ENCODE measurements around the gene CHN2.

Gene CHN2

DNA sequence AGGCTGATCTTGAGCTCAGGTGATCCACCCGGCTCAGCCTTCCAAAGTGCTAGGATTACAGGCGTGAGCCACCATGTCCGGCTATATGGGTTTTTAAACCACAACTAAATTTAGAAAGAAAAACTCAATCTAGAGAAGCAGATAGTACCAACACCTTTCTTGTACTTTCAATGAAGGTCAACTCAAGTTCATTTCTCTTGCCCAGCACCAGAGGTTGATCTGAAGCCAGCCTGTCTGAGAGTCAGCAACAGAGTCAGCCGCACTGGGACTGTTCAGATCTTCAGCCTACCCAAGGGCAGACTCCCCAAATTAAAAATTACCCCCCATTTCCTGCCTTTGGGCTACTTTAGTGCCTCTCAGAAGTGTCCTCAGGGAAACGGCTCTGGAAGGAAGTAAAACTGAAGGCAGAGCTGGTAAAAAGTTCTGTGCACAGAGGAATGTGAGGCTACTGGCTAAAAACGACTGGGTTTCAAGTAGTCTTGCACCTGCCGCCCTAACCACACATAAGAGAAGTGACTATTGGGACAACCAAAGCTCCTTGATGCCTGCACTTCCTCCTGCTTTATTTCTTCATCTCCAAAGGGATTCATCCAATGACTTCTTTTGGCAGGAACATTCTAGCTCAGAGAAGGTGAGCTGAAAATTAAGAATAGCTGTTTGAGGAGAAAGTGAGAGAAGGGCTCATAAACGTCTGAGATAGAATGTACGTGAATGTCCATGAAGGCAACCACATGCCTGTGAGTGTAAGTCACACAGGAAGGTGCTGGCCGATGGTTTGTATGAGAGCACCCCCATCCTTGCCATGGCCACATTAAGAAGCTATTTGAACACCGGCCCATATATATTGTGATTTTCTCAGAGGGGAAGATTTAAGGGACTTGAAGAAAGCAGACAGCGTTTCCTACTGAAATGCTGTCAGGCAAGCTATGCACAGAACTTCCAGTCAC lies 226.7 kb downstream of the CHN2 start:
- Histone ChIP-seq H3K4me1 (no peaks in the 10 kb centered on the region), H3K4me3 (ENCODE audit: low read depth, low read length) (no peak overlapping the region), H3K9me3 (no peaks in the 10 kb centered on the region), H3K27me3 (no peaks in the 10 kb centered on the region; the same call in 1 of the 2 replicates), H3K36me3 (no peaks in the 10 kb centered on the region)
- DNase-seq: no peak
- TF ChIP-seq, protein P1, sequence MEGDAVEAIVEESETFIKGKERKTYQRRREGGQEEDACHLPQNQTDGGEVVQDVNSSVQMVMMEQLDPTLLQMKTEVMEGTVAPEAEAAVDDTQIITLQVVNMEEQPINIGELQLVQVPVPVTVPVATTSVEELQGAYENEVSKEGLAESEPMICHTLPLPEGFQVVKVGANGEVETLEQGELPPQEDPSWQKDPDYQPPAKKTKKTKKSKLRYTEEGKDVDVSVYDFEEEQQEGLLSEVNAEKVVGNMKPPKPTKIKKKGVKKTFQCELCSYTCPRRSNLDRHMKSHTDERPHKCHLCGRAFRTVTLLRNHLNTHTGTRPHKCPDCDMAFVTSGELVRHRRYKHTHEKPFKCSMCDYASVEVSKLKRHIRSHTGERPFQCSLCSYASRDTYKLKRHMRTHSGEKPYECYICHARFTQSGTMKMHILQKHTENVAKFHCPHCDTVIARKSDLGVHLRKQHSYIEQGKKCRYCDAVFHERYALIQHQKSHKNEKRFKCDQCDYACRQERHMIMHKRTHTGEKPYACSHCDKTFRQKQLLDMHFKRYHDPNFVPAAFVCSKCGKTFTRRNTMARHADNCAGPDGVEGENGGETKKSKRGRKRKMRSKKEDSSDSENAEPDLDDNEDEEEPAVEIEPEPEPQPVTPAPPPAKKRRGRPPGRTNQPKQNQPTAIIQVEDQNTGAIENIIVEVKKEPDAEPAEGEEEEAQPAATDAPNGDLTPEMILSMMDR (IDR thresholded peaks at IDR 0.05; ENCODE audit: low read depth, low read length): no peak

DNA sequence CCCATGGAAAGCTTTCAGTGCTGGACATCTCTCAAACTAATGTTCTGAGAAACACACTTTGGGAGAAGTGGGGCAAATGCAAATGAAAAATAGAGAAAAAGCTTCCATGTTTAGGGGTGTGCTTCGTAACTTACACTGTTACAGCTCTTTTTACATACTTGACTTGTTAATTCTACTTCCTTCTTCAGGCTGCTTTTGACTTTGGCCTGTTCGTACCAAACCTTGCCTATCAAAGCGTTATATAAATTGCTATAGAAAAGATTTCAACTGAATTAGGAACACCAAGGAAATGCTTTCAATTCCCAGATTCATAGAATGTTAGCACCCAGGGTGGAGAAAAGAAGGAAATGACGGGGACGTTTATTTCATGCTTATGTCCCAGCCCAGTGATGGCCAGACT lies 228.3 kb downstream of the CHN2 start:
- Histone ChIP-seq H3K4me3 (ENCODE audit: low read depth, low read length) (no peak overlapping the region), H3K4me1 (no peaks in the 10 kb centered on the region), H3K9me3 (no peaks in the 10 kb centered on the region), H3K36me3 (no peaks in the 10 kb centered on the region), H3K27me3 (no peaks in the 10 kb centered on the region; the same call in 1 of the 2 replicates)
- TF ChIP-seq, protein P1 (IDR thresholded peaks at IDR 0.05; ENCODE audit: low read depth, low read length): no peak
- no peak for DNase-seq

DNA sequence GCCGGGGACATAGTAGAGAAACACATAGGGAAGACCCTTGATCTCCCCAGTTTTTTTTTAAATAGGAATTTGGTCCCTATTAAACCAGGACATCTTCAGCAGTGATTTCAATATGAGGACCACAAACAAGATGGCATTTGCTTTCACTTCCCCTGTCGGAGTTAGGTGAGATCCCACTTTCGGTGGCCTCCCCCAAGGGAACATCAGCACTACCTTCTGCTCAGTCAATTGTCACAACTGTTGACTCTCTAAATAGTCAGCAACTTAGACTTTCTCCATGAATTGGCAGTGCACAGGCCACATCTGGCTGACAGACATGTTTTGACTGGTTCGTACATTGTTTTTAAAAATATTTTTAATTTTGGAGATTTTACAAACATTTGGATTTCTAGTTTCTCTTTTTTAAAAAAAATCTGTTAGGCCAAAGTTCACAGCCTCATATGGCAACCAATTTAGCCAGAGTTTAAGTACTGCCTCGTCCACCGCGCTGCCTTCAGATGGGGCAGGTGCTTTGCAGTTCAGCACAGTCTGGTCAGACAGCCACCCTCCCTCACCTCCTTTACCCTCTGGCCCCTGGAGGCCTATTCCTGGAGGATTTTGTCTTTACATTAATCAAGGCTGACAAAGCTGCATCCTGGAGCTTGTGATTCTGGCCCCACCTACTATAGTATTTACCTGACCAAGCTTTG lies 229.9 kb downstream of the CHN2 start:
- no peaks in the 10 kb centered on the region for H3K36me3 ChIP-seq
- H3K27me3 ChIP-seq: no peaks in the 10 kb centered on the region; the same call in 1 of the 2 replicates
- H3K4me3 ChIP-seq (ENCODE audit: low read depth, low read length): no peak overlapping the region
- no peaks in the 10 kb centered on the region for H3K4me1 ChIP-seq
- TF ChIP-seq, protein P1 (IDR thresholded peaks at IDR 0.05; ENCODE audit: low read depth, low read length): no peak
- H3K9me3 ChIP-seq: no peaks in the 10 kb centered on the region
- DNase-seq: no peak

GRCh38 chr7:29424984-29425309 lies 230.4 kb downstream of the CHN2 start:
- Histone ChIP-seq H3K27me3 (no peaks in the 10 kb centered on the region; the same call in 1 of the 2 replicates), H3K36me3 (no peaks in the 10 kb centered on the region), H3K4me1 (no peaks in the 10 kb centered on the region), H3K4me3 (ENCODE audit: low read depth, low read length) (no peak overlapping the region), H3K9me3 (no peaks in the 10 kb centered on the region)
- no peak for DNase-seq
- TF ChIP-seq, protein P1 (IDR thresholded peaks at IDR 0.05; ENCODE audit: low read depth, low read length): no peak

GRCh38 chr7:29426587-29426986 lies 232.0 kb downstream of the CHN2 start:
- H3K9me3 ChIP-seq: no peaks in the 10 kb centered on the region
- no peak for DNase-seq
- no peaks in the 10 kb centered on the region for H3K36me3 ChIP-seq
- TF ChIP-seq, protein P1 (IDR thresholded peaks at IDR 0.05; ENCODE audit: low read depth, low read length): no peak
- no peak overlapping the region for H3K4me3 ChIP-seq (ENCODE audit: low read depth, low read length)
- H3K4me1 ChIP-seq: no peaks in the 10 kb centered on the region
- H3K27me3 ChIP-seq: no peaks in the 10 kb centered on the region; the same call in 1 of the 2 replicates

DNA sequence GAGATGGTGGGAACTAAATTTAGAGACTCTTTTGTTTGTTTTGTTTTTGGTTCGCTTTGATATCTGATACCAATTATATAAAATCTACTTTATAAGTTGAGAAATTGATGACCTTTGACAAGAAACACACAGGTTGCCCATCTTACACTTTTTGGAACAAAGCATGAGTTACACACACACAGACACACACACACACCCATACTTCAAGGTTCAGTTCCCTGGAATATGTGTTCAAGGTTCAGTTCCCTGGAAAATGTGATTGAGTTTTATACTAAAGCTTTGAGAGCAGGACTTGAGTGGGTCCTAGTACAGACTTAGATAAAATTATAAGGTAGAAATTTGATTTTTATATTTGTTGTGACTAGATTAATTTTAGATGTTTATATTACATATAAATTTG lies 234.8 kb downstream of the CHN2 start:
- Histone ChIP-seq H3K27me3 (no peaks in the 10 kb centered on the region), H3K4me3 (ENCODE audit: low read depth, low read length) (no peak overlapping the region), H3K4me1 (no peaks in the 10 kb centered on the region), H3K36me3 (no peaks in the 10 kb centered on the region), H3K9me3 (no peaks in the 10 kb centered on the region)
- no peak for DNase-seq
- TF ChIP-seq, protein P1 (IDR thresholded peaks at IDR 0.05; ENCODE audit: low read depth, low read length): no peak
